Activated CD4-positive, alpha-beta T cell treated with anti-CD3 and anti-CD28 coated beads for 36 hours (primary cell): Measurements from ENCODE around the gene PNMT. TPM values are rescaled to one million over a fixed set of nuclear protein-coding genes. Genes with fewer than 3 reads are reported as not detected.
A peak's percentile ranks its signal among the peaks of the same experiment; 100 is the strongest.
"Not testable (repeated sequence)": the region's sequence is repeated elsewhere in the genome, so short reads cannot be mapped to it uniquely, and the experiment has no call there.

Source experiments
- ATAC-seq: fragments of 200-7000 bp; cut with Tn5 transposase; one replicate; pipeline ENCODE4 v1.10.0; 2021; ENCODE audit warnings: mild to moderate bottlenecking, moderate library complexity
- CTCF ChIA-PET: fragments of 350-600 bp; sonication (Branson Sonifier 250); formaldehyde crosslinking; loops from one replicate; lab custom pipeline; 2021; ENCODE audit warnings: antibody characterized with exemption; lab: Charles Lee
- POLR2A ChIA-PET: fragments of 350-600 bp; sonication (Branson Sonifier 250); formaldehyde crosslinking; loops from one replicate; lab custom pipeline; 2021; ENCODE audit warnings: antibody characterized with exemption, inconsistent platforms; lab: Charles Lee
- DNase-seq: peaks from one replicate; pipeline ENCODE4 v3.0.0-alpha.2; 2020
- H3K27ac Mint-ChIP-seq: one replicate; pipeline ENCODE4 v1.8.0; 2021; ENCODE audit warnings: mixed read lengths
- H3K27me3 Mint-ChIP-seq: one replicate; pipeline ENCODE4 v1.8.0; 2021; ENCODE audit warnings: mixed read lengths
- H3K36me3 Mint-ChIP-seq: one replicate; pipeline ENCODE4 v1.8.0; 2021; ENCODE audit warnings: low read depth, mixed read lengths
- H3K4me1 Mint-ChIP-seq: one replicate; pipeline ENCODE4 v1.8.0; 2021; ENCODE audit warnings: mixed read lengths
- H3K4me3 Mint-ChIP-seq: one replicate; pipeline ENCODE4 v1.8.0; 2021; ENCODE audit warnings: mild to moderate bottlenecking, moderate library complexity, mixed read lengths
- H3K9me3 Mint-ChIP-seq: one replicate; pipeline ENCODE4 v1.8.0; 2021; ENCODE audit warnings: low read depth, mixed read lengths
- intact Hi-C, 2 experiments: fragments of 100-400 bp; cut with DNase I in 1 of 2; cut with micrococcal nuclease in 1 of 2; formaldehyde crosslinking; loops; one replicate each; pipeline versions ENCODE4 v1.14.2 to v1.15.1; 2022 to 2024; cut with DNase I, micrococcal nuclease
- total RNA-seq, 2 experiments: library from RNA; stranded (reverse); gene quantifications; one replicate each; pipeline ENCODE4 v1.2.3, GENCODE V29; 2021

The PNMT gene
- total RNA-seq, 2 experiments from 2014 or later: not detected

- no peak overlapping the region for H3K4me3 Mint-ChIP-seq
- peaks cover 13% of the 10 kb centered on the region for H3K27me3 Mint-ChIP-seq
- ATAC-seq (no peak), DNase-seq (no peak)
- CTCF ChIA-PET: no interaction called here
- intact Hi-C loops: no loop called here
- peaks cover 10% of the 10 kb centered on the region for H3K4me1 Mint-ChIP-seq
- no peak overlapping the region for H3K27ac Mint-ChIP-seq
- POLR2A ChIA-PET: no interaction called here
- H3K36me3 Mint-ChIP-seq: no peaks in the 10 kb centered on the region
- no peaks in the 10 kb centered on the region for H3K9me3 Mint-ChIP-seq
Observed at GRCh38 chr17:39704821-39705551, 36.7 kb downstream of the PNMT start.

GRCh38 chr17:39705786-39706348 is 37.6 kb downstream of the PNMT start:
- Mint-ChIP-seq H3K9me3 (no peaks in the 10 kb centered on the region), H3K27me3 (peaks cover 9% of the 10 kb centered on the region), H3K4me1 (peaks cover 10% of the 10 kb centered on the region), H3K27ac (no peak overlapping the region), H3K36me3 (no peaks in the 10 kb centered on the region), H3K4me3 (no peak overlapping the region)
- ChIA-PET POLR2A (no interaction called here), CTCF (no interaction called here)
- DNase-seq (no peak), ATAC-seq (no peak)
- intact Hi-C loops: no loop called here

GRCh38 chr17:39706383-39706782 is 38.1 kb downstream of the PNMT start:
- peaks cover 10% of the 10 kb centered on the region for H3K4me1 Mint-ChIP-seq
- DNase-seq (no peak), ATAC-seq (no peak)
- no peaks in the 10 kb centered on the region for H3K9me3 Mint-ChIP-seq
- intact Hi-C loops: no loop called here
- CTCF ChIA-PET: no interaction called here
- H3K27ac Mint-ChIP-seq: no peak overlapping the region
- POLR2A ChIA-PET: no interaction called here
- no peak overlapping the region for H3K4me3 Mint-ChIP-seq
- H3K36me3 Mint-ChIP-seq: no peaks in the 10 kb centered on the region
- peaks cover 4% of the 10 kb centered on the region for H3K27me3 Mint-ChIP-seq

- ChIA-PET CTCF (no interaction called here), POLR2A (no interaction called here)
- H3K27me3 Mint-ChIP-seq: no peaks in the 10 kb centered on the region
- H3K27ac Mint-ChIP-seq: peak overlapping the region; percentile 56
- H3K9me3 Mint-ChIP-seq: no peaks in the 10 kb centered on the region
- peaks cover 10% of the 10 kb centered on the region for H3K4me1 Mint-ChIP-seq
- no peaks in the 10 kb centered on the region for H3K36me3 Mint-ChIP-seq
- ATAC-seq (peak; percentile 58), DNase-seq (no peak)
- no peak overlapping the region for H3K4me3 Mint-ChIP-seq
- intact Hi-C loops: no loop called here
Observed at GRCh38 chr17:39706921-39707337, 38.7 kb downstream of the PNMT start.

GRCh38 chr17:39709319-39709997 is 41.2 kb downstream of the PNMT start:
- intact Hi-C loops: no loop called here
- Mint-ChIP-seq H3K27me3 (no peaks in the 10 kb centered on the region), H3K4me3 (no peak overlapping the region), H3K36me3 (no peaks in the 10 kb centered on the region), H3K4me1 (peaks cover 10% of the 10 kb centered on the region), H3K9me3 (no peaks in the 10 kb centered on the region), H3K27ac (no peak overlapping the region)
- ChIA-PET POLR2A (no interaction called here), CTCF (no interaction called here)
- DNase-seq (no peak), ATAC-seq (no peak)

- ChIA-PET POLR2A (interaction anchor here (0.8 kb wide), 1 partner anchor 10 kb away, joined by 5 read pairs; no protein-coding TSS in a partner anchor), CTCF (interaction anchor here (0.9 to 1.7 kb wide), 4 partner anchors 10 to 89 kb away, joined by 3 to 5 read pairs (median 3); no protein-coding TSS in a partner anchor)
- intact Hi-C loops: no loop called here
- no peaks in the 10 kb centered on the region for H3K27me3 Mint-ChIP-seq
- ATAC-seq (no peak), DNase-seq (no peak)
- no peak overlapping the region for H3K4me3 Mint-ChIP-seq
- H3K27ac Mint-ChIP-seq: no peak overlapping the region
- H3K4me1 Mint-ChIP-seq: peaks cover 10% of the 10 kb centered on the region
- no peaks in the 10 kb centered on the region for H3K9me3 Mint-ChIP-seq
- no peaks in the 10 kb centered on the region for H3K36me3 Mint-ChIP-seq
Observed at GRCh38 chr17:39709998-39710964, 42.0 kb downstream of the PNMT start.

GRCh38 chr17:39711071-39711470 is 42.8 kb downstream of the PNMT start:
- ChIA-PET CTCF (interaction anchor here (0.9 to 1.7 kb wide), 4 partner anchors 10 to 89 kb away, joined by 3 to 5 read pairs (median 3); no protein-coding TSS in a partner anchor), POLR2A (interaction anchor here (0.8 kb wide), 1 partner anchor 9 kb away, joined by 5 read pairs; no protein-coding TSS in a partner anchor)
- H3K9me3 Mint-ChIP-seq, ATAC-seq, DNase-seq, H3K4me3 Mint-ChIP-seq, intact Hi-C loops, H3K27ac Mint-ChIP-seq, H3K36me3 Mint-ChIP-seq, H3K27me3 Mint-ChIP-seq: not testable (repeated sequence)
- H3K4me1 Mint-ChIP-seq: peaks cover 10% of the 10 kb centered on the region

GRCh38 chr17:39711851-39712250 is 43.6 kb downstream of the PNMT start:
- DNase-seq: no peak
- Mint-ChIP-seq H3K36me3 (no peaks in the 10 kb centered on the region), H3K27me3 (no peaks in the 10 kb centered on the region), H3K4me1 (peaks cover 8% of the 10 kb centered on the region), H3K9me3 (no peaks in the 10 kb centered on the region), H3K4me3 (no peak overlapping the region), H3K27ac (no peak overlapping the region)
- CTCF ChIA-PET: interaction anchor here (1.7 kb wide), 1 partner anchor 87 kb away, joined by 3 read pairs; no protein-coding TSS in a partner anchor
- no peak for ATAC-seq
- intact Hi-C loops: no loop called here
- POLR2A ChIA-PET: no interaction called here

GRCh38 chr17:39714234-39714633 is 46.0 kb downstream of the PNMT start:
- ChIA-PET CTCF (interaction anchor here (0.6 kb wide), 1 partner anchor 244 kb away, joined by 4 read pairs; no protein-coding TSS in a partner anchor), POLR2A (interaction anchor here (0.6 kb wide), 1 partner anchor 391 kb away, joined by 3 read pairs; no protein-coding TSS in a partner anchor)
- H3K27me3 Mint-ChIP-seq: no peaks in the 10 kb centered on the region
- no peaks in the 10 kb centered on the region for H3K36me3 Mint-ChIP-seq
- no peaks in the 10 kb centered on the region for H3K9me3 Mint-ChIP-seq
- intact Hi-C loops: no loop called here
- H3K4me3 Mint-ChIP-seq: no peak overlapping the region
- no peak overlapping the region for H3K27ac Mint-ChIP-seq
- DNase-seq (no peak), ATAC-seq (no peak)
- no peaks in the 10 kb centered on the region for H3K4me1 Mint-ChIP-seq

GRCh38 chr17:39715375-39716072 is 47.3 kb downstream of the PNMT start:
- ATAC-seq: no peak
- Mint-ChIP-seq H3K27me3 (no peaks in the 10 kb centered on the region), H3K4me3 (no peak overlapping the region), H3K36me3 (no peaks in the 10 kb centered on the region), H3K27ac (no peak overlapping the region), H3K9me3 (no peaks in the 10 kb centered on the region), H3K4me1 (no peaks in the 10 kb centered on the region)
- intact Hi-C loops: no loop called here
- ChIA-PET POLR2A (no interaction called here), CTCF (interaction anchor here (0.6 to 0.8 kb wide), 2 partner anchors 150 to 230 kb away, joined by 3 read pairs; no protein-coding TSS in a partner anchor)
- no peak for DNase-seq
